ENCODE data around the gene RAD51B. TPM values are rescaled to one million over a fixed set of nuclear protein-coding genes. Genes with fewer than 3 reads are reported as not detected.
A peak's percentile ranks its signal among the peaks of the same experiment; 100 is the strongest.

Gene RAD51B
- total RNA-seq, 6 donors from 2014 or later = 10.6 to 63.9 (median 18.4) TPM

DNA sequence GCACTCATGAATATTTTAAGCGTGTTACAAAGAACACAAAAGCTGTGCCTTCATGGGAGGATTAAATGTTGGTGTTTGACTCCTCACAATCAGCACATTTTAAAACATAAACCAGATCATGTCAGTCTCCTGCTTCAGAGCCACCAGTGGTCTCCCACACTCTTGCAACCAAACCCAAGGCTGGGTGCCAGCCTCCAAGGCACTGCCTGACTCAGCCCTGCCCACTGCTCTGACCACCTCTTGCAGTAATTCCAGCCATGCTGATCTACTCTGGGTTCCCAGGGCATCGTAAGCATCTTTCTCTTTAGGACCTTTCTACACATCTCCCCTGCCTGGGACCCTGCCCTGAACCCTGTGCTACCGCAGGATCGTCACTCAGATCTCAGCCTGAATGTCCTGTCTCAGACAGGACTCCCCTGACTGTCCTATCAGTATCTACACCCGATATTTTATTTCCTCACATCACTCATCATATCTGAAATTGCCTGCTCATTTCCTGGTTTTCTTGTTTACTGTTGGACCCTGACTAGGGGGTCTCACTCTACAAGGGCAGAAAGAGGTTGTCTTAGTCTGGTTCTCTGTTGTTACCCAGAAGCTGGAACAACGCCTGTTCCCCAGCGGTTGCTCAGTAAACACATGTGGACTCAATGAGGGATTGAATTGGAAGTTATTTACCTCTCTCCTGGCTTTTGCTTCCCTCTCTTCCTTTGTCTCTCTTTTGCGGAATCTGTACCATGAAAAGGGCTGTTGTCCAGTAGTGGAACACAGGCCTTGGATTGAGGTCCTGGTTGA lies 449.8 kb downstream of the RAD51B start:
- Histone ChIP-seq H3K36me3 (no peaks in the 10 kb centered on the region), H3K4me3 (no peak overlapping the region), H3K27me3 (no peaks in the 10 kb centered on the region), H3K27ac (peak overlapping the region; percentile 21 to 68 (median 66)), H3K4me1 (peaks cover 15 to 26% (median 23%) of the 10 kb centered on the region in 4 donors), H3K9me3 (no peaks in the 10 kb centered on the region)
- 65 to 70% methylated on average over 8 of the region's 8 CpGs for WGBS, 2 donors
- ATAC-seq (ENCODE audit: low FRiP score in 2 of 2) (peak in 1 of 2 donors; percentile 41), DNase-seq (no peak)
- TF ChIP-seq POLR2A (IDR thresholded peaks at IDR 0.05) = no peak
- no peak for TF ChIP-seq EP300 (IDR thresholded peaks at IDR 0.05)
- no peak for TF ChIP-seq POLR2AphosphoS5 (IDR thresholded peaks at IDR 0.05)
- TF ChIP-seq, protein P1, sequence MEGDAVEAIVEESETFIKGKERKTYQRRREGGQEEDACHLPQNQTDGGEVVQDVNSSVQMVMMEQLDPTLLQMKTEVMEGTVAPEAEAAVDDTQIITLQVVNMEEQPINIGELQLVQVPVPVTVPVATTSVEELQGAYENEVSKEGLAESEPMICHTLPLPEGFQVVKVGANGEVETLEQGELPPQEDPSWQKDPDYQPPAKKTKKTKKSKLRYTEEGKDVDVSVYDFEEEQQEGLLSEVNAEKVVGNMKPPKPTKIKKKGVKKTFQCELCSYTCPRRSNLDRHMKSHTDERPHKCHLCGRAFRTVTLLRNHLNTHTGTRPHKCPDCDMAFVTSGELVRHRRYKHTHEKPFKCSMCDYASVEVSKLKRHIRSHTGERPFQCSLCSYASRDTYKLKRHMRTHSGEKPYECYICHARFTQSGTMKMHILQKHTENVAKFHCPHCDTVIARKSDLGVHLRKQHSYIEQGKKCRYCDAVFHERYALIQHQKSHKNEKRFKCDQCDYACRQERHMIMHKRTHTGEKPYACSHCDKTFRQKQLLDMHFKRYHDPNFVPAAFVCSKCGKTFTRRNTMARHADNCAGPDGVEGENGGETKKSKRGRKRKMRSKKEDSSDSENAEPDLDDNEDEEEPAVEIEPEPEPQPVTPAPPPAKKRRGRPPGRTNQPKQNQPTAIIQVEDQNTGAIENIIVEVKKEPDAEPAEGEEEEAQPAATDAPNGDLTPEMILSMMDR (IDR thresholded peaks at IDR 0.05) = no peak

DNA sequence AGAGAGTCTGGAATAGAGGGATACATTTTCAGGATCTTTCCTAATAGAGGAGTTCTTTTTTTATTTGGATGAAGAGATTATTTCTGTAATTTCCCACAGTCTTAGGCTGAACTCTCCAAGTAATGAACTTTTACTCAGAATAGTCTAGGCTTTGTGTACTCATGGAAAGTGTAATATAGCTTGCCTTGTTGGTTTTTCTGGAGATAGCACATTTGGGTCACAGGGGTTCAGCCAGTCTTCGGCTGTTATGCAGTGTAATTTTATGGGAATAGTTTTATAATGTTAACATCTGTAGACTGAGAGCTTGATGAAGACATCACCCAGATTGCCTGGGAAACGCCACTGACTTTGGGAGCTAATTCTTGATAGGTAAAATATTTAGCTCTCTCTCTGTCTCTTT lies 450.8 kb downstream of the RAD51B start:
- Histone ChIP-seq H3K27me3 (no peaks in the 10 kb centered on the region), H3K4me1 (peaks cover 15 to 26% (median 21%) of the 10 kb centered on the region in 4 donors), H3K9me3 (no peaks in the 10 kb centered on the region), H3K27ac (peak overlapping the region; percentile 1 to 68 (median 48)), H3K36me3 (no peaks in the 10 kb centered on the region), H3K4me3 (no peak overlapping the region)
- no peak for ATAC-seq (ENCODE audit: low FRiP score in 2 of 2)
- TF ChIP-seq POLR2AphosphoS5 (IDR thresholded peaks at IDR 0.05) = peak in 1 of 2 donors; percentile 6
- TF ChIP-seq POLR2A (IDR thresholded peaks at IDR 0.05) = no peak
- no peak for DNase-seq
- 73 to 87% methylated on average over 2 of the region's 2 CpGs for WGBS, 2 donors

DNA sequence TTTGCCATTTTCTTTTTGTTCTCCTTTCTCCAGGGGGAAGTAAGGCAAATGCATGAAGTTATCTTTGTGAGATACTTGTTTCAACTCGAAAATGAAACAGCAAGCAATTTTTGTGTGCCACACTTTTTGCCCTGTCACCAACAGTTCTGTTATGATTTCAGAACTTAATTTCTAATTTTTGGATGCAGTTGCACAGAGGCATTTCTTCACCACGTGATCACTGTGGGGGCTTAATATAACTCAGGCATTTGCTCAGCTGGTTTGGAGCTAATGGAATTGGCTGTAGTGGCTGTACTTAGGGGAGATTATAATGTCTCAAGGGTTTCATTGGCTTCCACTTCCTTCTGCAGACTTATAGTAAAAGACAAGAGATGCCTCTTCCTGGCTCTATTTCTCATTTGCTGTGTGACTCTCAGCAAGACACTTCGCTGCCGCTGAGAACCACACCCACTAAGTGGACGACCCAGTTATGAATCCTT lies 452.4 kb downstream of the RAD51B start:
- H3K27ac ChIP-seq = peak overlapping the region in 3 of 4 donors; percentile 21 to 54 (median 45)
- DNase-seq = no peak

DNA sequence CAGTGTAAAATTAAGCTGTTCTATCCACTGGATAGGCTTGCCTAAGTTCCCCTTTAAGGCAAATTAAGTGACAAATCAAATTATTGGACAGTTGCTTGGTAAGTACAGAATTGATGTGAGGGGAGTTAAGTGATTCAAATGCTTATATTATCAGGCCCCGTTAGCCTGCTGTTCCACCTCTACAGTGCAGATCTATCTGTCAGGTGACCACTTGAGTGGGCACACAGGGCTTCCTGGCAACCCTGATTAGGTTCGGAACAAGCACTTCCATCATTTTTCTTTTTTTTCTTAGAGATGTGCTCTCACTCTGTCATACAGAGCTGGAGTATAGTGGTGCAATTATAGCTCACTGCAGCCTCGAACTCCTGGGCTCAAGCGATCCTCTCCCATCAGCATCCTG lies 453.8 kb downstream of the RAD51B start:
- ATAC-seq (ENCODE audit: low FRiP score in 2 of 2) (no peak), DNase-seq (no peak)
- H3K27ac ChIP-seq = peak overlapping the region in 1 of 4 donors; percentile 4
- no peaks in the 10 kb centered on the region for H3K36me3 ChIP-seq
- no peaks in the 10 kb centered on the region for H3K9me3 ChIP-seq
- 90 to 91% methylated on average over 4 of the region's 4 CpGs for WGBS, 2 donors
- no peak overlapping the region for H3K4me3 ChIP-seq
- H3K27me3 ChIP-seq = no peaks in the 10 kb centered on the region
- H3K4me1 ChIP-seq = peaks cover 9 to 28% (median 15%) of the 10 kb centered on the region in 4 donors
- TF ChIP-seq POLR2AphosphoS5 (IDR thresholded peaks at IDR 0.05) = no peak
- no peak for TF ChIP-seq POLR2A (IDR thresholded peaks at IDR 0.05)
- TF ChIP-seq EP300 (IDR thresholded peaks at IDR 0.05) = no peak
- TF ChIP-seq, protein P1 (IDR thresholded peaks at IDR 0.05) = no peak

More for the DNA sequence above, 452.4 kb downstream of the RAD51B start:
- WGBS, 2 donors = 53 to 55% methylated on average over 5 of the region's 5 CpGs
- peaks cover 15 to 26% (median 21%) of the 10 kb centered on the region in 4 donors for H3K4me1 ChIP-seq
- no peak overlapping the region for H3K4me3 ChIP-seq
- H3K27me3 ChIP-seq = no peaks in the 10 kb centered on the region
- no peaks in the 10 kb centered on the region for H3K9me3 ChIP-seq
- TF ChIP-seq POLR2A (IDR thresholded peaks at IDR 0.05) = peak in 1 of 4 donors; percentile 27
- TF ChIP-seq EP300 (IDR thresholded peaks at IDR 0.05) = no peak
- TF ChIP-seq POLR2AphosphoS5 (IDR thresholded peaks at IDR 0.05) = no peak
- TF ChIP-seq, protein P1 (IDR thresholded peaks at IDR 0.05) = no peak
- peak in 1 of 2 donors; percentile 50 for ATAC-seq (ENCODE audit: low FRiP score in 2 of 2)
- H3K36me3 ChIP-seq = no peaks in the 10 kb centered on the region

DNA sequence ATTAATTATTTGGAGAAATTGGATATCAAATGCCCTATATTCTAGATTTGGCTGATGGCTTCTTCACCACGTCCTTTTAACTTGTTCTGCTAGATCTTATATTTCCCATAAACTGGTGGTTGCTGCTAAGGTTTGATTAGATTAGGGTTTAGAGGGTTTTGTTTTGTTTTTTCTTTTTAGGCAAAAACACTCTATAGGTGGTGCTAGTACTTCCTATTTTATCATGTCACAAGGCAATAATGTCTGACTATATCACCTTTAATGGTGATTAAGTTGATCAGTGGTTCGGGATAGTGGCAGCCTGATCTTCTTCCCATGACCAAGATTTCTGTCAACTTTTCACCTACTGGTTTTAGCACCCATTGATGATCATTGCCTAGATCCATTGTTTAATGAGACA lies 455.1 kb downstream of the RAD51B start:
- TF ChIP-seq POLR2AphosphoS5 (IDR thresholded peaks at IDR 0.05) (no peak), POLR2A (IDR thresholded peaks at IDR 0.05) (no peak), EP300 (IDR thresholded peaks at IDR 0.05) (no peak)
- TF ChIP-seq, protein P1 (IDR thresholded peaks at IDR 0.05) = no peak
- 83 to 86% methylated on average over 2 of the region's 2 CpGs for WGBS, 2 donors
- no peak overlapping the region for H3K27ac ChIP-seq
- H3K4me1 ChIP-seq = peaks cover 0 to 26% (median 7%) of the 10 kb centered on the region in 4 donors
- no peaks in the 10 kb centered on the region for H3K27me3 ChIP-seq
- DNase-seq = no peak
- no peak overlapping the region for H3K4me3 ChIP-seq
- no peaks in the 10 kb centered on the region for H3K9me3 ChIP-seq
- no peaks in the 10 kb centered on the region for H3K36me3 ChIP-seq
- no peak for ATAC-seq (ENCODE audit: low FRiP score in 2 of 2)

Measured in upper lobe of left lung (tissue), 6 donors.